T-helper 9 cell (primary cell): ENCODE results near the gene KY.

ENCODE experiments used
- DNase-seq: peaks from one replicate; pipeline ENCODE4 v3.0.0-alpha.2; 2020

The KY gene

DNA sequence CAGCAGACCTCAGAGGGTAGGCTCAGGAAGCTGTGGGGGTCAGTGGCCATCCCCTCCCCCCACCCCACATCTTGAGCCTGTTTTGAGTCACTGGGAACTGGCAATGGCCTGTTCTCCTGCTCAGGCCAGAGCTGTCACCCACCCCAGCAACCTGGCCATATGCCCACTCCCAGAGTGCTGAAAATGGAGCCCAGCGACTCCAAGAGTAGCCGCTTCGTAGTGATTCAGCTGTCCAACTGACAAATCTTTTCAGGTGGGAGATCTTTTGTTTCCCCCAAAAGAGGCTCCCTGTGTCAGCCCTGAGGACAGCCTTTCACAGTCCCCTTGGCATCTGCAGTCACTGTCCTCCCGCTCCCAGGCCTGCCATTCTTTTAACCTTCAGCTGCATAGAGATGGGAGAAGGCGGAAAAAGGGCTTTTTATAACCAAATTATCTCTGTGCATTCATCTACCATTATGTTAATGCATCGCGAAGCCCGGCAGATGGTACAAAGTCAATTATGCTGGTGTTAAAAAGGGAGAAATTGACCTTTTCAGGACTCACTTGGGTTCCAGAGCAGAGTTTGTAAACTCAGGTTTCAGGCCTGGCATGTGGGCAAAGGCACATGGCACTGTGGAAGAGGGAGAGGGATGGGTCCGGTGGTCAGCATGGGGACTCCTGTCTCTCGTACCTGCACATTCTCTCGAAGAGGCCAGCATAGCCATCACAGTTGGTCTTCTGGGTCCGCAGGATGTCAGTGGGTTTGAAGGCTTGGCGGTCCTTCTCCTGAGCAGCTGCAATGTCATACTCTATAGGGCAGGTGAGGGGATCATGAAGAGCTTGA lies 32.1 kb downstream of the KY start:
- no peak for DNase-seq

DNA sequence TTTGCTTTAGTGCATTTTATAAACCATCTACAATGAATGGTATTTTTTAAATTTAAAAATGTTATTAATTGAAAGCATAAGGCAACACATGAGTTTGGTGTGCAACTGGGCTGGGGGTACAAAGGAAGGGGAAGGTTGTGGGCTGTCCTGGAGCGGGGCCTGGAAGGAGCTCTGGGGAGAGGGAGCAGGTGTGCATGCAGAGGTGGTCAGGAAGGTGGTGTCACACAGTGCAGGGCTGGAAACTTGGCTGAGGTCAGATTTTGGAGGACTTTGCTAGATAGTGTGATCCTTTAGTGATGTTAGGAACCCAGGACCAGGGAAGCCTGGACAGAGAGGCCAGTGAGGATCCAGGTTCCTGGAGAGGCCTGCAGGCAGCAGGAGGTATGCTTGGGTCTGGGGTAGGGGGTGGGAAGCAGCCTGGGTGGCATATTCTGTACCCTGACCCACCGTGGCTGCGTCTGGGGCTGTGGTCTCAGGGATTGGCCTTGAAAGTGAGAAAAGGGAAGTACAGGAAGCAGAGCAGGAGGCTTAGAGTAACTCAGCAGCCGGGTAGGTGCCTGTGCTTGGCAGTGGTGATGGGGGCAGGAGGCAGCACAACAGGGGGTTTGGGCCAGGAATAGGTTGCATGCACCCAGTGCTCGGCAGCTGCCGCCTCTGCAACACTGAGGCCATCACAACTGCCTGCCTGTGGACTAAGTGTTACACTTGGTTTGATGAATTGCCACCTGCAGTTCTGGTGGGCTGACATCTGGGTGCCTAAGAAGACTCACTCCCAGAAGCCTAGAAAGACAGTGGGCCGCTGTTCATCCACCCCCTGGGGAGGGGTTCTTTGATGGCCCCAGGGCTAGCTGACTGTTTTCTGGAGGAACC lies 33.0 kb downstream of the KY start:
- no peak for DNase-seq

DNA sequence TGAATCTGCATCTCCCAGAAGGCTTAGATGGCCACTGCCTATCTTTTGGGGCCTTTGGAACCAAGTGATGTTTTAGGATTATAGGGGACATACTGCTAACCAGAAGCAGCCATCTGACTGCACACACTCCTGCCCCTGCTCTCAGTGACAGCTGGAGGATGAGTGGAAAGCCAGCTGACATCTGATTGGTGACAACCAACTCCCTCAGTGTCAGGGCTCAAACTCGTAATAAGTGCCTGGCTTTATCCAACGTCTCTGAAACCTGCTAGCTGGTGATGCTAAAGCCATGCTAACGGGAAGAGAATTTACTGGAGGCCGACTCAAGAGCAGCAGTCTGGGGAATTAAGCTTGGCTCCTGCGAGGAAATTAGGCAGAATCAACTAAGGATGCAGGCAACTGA lies 35.1 kb downstream of the KY start:
- DNase-seq = no peak

DNA sequence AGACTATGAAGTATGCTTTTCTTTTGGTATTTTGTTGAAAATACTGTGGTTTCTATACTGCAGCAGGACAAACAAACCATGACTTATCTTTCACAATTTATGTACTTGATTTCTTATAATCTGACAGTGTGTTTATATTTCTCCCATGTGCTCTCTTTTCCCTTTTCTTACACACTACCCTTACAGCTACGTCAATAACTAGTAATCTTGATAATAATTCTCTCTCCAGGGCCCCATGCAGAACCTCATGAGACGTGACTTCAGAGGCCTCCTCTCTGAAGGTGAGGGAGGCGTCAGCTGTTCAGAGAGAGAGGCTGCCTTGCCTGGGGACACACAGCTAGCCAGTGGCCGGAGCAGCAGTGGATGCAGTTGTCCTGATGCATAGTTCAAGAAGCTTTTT lies 35.9 kb downstream of the KY start:
- DNase-seq = no peak

DNA sequence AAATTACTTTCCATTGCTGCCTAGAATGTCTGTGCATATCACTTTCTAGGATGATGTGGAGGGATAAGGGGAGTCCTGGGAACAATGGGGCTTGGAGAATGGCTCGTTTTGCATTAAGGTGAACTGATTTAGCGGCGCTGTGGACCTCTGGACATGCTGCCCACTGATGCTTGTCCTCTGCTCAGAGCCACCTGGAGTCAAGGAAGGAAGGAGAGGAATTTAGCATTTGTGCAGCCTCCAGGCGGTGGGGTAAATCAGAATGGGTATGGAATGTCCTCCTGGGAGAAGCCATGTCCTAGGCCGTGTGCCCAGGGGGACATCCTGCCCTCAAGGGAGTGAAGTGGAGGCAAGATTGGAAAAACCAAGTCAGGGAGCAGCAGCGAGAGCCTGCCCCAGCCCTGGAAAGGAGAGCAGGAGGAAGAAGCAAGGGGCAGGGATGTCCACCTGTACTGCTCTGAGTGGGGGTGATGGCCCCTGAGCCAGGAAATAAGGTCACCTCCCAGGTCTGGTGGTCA lies 37.8 kb downstream of the KY start:
- DNase-seq = no peak

DNA sequence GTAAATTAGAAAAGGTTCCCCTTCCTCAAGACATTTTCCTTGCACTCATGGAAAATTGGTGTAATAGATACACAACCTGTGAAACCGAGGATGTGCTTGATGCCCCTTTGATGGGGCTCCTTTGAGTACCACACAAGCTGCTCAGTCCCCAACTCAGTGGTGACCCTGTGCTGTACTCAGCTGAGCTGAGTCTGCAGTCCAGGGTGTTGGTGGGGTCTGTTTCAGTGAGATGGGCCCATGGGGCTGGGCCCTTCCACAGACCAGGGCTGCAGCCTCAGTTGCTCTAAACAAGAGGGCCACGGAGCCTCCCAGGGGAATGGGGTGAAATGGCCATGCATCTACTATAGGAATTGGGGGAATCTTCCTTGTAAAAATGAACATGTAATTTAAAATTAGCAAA lies 39.3 kb downstream of the KY start:
- no peak for DNase-seq

DNA sequence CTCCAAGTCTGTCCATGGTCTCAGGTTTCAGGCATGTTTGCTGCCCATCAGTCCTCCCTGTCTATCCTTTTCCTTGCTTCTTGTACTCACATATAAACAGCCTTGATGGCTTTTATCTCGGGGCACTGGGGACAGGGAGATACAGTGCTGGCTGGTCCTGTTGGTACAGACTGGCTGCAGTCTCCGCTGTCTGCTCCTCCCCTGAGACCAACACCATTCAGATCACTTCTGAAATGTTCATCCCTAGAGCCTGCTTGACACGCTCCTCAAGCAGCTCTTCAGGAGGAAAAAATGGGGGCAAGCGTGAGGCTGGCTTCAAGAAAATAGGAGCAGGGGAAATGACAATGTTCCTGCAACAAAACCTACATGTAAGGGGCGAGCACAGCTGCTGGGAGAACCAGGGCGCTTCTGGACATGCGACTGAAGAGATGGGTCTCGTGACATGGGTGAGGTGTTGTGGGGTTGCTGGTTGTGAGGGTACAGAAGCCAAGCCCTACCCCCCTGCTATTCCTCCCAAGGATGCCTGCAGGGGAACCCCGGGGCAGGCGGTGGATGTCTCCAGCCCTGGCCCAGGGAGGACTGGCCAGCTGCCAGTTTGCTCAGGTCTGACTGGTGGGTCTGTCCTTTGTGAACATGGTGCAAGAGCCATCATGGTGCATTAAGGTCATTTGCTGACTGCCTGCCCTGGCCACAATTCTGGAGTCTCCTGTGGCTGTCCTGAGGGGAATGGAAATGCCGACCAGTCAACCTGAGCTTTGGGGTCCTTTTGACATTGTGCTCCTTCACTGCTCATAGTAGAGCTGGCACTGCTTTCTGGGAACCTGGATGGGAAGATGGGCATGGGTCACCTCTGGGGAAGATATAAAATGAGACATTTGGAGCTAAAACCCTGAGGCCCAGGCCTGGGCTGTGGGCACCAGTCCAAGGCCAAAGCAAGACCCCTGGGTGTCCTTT lies 40.1 kb downstream of the KY start:
- DNase-seq = no peak

DNA sequence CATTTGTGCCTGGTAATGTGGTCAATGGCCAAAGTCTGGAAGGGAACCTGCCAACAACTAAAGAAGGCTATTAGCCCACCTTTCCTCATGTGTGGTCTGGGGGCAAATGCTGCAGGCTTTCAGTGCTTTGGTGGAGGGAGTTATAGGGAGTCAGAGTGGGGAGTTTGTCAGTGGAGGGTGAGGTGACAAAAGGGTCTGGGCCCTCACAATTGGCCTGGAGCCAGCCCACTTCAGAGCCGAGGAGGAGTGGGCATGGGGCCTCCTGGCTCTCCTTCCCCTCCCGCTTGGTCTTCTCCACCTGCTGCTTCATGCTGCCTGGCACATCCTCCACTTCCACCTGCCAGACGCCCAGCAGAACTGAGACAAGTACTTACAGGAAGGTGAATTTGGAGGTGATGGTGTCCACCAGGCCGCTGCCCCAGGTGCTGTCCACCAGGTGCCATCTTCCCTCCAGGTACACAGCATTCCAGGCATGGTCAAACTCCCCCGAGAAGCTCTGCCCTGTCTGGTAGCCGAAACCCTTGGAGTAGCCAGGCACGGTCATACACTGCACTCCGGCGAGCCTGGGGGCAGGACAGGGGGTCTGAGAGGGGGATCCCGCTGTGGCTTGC lies 40.9 kb downstream of the KY start:
- DNase-seq = no peak

DNA sequence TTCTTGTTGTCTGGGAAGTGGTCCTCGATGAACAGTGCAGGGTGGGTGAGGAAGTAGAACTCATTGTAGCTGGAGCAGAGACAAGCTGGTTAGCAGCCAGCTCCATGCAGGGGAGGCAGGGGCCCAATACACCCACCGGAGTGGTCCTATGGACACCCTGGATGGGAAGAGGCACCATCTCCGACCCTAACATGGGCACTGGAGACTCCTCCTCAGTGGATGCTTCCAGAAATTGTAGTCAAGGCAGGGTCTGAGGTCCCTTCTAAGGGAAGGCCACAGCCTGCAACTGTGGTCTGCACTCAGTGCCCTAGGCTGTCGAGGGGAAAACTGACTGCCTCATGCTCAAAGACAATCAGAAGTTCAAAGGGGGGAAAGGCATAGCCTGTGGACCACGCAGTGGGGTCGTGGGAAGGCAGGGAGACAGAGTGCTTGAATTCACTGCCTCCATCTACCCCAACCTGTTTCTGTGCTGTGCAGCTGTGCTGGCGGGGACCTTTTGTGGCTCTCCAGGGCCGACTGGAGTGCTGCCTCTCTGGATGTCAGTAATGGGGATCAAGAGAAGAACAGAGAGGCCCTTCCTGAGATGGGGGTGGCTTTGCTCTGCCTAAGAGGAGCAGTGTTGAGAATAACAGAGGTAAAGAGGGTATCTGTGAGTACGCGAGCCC lies 41.9 kb downstream of the KY start:
- no peak for DNase-seq

DNA sequence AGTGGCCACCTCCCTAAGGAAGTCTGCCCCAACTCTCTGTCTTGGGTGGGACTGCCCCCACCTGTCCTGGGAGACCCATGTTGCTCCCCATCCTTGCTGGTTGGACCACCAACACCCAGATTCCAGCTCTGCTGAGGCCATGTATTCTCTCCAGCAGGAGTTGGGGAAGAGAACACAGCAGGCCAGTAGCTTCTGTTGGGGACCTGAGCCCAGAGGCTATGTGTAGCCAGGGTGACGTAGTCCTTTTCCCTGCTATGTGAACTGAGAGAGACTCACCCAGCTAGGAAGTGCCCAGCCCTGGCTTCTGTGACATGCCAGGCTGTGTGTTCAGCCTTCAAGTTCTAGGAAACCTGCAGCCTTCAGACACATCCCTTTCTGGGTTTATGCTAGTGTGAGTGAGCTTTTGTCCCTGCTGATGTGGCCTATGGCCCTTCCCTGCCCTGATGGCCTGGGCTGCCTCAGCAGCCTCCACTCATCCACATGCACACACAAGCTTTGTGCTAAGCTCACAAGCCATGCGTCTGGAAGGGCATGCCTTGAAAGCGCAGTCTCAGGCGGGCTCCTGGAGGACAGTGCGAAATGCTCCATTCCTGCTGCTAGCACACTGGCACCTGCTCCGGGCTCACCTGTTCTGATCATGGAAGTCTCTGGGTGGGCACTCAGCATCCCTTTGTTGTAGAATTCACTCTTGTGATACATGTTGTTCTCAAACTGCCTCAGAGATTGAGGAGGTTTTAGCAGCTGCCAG lies 42.6 kb downstream of the KY start:
- no peak for DNase-seq

DNA sequence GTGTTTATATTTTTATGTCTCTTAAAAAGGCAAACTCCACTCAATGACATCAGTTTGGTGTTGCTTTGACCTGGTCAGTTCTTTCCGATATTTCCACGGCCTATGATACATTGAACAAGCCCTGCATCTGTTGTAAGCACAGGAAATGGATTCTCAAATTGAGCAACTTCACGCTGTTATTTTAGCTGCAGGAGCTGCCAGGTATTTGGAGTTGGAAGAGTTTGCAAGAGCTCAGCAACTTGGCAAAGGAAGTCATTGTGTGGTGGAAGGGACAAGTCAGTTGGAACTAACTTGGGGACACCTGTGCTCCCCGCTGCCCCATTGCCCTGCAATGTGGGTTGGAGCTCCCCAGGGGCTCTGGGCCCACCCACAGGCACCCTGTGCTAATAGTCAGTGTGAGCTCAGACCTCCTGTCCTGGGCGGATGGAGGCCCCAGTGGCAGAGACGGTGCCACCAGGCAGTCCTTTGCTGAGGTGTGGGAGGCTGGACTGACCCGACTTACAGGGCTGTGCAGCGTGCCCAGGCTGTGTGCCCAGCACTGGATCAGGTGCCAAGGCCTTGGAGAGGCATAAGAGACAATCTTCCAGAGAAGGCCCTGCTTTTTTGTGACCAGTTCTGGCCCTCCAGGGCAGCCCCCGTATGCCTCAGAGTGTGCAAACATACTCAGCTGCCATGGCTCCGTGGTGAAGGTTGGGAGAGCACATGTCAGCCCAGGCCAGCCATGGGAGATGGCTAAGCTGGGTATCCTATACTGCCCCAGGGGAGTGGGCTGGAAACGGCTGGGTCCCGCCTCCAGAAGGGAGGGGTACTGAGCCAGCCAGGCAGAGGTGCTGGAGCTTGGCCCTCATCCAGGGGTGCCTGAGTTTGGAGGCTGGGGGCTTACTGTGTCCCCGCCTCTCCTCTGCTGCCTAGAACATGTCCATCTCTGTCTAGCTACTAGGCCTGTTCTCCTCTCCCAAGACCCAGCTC lies 43.5 kb downstream of the KY start:
- no peak for DNase-seq

DNA sequence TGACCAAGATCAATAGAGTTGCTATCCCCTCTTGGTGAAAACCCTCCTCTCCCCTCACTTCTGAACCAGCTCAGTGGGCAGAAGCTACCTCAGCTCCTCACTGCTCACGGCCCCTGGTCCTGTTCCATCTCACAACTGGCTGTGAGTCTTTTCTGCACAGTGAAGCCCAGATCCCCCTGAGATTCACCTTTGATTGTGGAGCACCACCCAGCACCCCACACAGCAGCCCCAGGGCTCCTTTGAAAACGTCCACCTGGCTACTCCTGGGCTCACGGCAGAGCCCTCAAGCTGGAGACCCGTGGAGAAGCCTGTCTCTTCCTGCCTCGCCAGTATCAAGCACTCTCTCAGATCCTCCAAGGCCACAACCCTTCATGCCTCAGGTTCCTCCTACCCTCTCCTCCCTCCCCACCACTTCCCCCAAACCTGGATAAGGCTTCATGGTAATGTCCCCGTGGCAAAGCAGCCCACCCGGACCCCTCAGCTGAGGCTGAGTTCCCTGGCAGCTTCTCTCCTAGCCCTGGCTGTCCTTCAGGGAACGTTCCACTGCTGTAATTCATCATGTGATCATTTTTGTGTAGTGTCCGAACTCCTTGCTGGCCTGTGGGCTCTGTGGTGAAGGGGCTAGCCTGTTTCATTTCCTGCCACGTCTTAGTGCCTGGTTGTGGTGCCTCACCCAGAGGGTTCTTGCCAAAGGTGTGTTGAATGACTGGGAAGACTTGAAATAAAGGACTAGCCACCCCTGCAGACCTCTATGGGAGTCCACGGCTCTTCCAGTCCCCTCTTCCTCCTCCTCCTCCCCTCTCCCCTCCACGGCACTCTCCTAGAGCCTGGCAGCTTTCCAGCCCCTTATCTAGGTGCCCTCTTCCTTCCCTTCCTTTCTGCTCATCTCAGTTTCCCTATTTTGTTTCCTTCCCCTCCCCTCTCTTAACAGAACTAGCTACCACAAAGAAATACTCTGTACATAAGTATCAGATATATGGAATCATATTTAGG lies 44.5 kb downstream of the KY start:
- no peak for DNase-seq

DNA sequence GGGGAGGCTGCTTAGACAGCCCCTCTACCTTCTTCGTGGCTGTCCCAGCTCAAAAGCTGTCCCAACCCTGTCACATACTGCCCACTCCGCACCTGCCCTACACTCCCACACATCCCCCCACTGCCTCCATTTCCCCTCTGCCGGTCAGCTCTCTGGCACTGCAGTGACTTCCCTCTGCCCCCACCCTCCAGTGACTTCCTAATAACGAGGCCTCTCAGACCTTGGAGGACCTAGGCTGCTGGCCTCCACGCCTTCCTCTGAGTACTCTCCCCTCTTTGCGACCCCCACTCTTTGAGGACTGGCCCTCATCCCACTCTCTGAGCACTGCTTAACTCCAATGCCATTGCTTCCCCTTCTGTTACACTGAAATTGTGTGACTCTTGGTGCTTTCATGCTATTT lies 45.3 kb downstream of the KY start:
- DNase-seq = no peak

DNA sequence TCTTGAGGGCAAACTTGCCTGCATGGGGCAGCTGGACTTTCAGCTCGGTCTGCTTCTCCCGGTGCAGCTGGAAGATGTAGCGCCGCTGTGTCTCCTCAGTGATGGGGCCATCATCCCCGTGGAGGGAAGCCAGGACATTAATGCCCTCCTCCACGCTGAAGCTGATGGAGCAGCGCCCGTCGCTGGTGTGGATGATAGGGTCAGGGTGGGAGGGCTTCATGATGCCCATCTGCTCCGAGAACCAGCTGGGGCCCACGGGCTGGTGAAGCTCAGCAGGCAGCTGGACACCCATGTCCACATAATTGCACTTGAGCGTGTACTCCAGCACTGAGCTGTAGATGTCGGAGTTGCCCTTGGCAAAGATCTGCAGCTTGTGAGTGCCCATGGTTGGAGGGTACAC lies 46.9 kb downstream of the KY start:
- DNase-seq = no peak

DNA sequence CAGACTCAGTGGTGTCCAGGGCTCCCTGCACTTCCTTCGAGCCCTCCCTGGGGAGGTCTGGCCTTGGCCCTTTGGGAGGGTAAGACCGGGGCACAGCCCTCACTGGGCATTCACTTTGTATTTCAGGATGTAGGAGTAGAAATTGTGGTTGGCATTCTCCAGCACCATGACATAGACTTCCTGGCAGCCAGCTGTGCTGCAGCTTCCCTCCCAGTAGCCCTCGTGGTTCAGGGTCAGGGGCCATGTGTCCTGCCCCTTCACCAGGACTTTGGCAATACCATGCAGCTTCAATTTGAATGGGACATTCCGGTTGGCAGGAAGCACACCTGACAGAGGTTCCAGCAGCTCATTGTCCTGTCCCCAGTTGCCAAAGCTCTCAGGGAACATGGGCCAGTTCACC lies 47.3 kb downstream of the KY start:
- no peak for DNase-seq

DNA sequence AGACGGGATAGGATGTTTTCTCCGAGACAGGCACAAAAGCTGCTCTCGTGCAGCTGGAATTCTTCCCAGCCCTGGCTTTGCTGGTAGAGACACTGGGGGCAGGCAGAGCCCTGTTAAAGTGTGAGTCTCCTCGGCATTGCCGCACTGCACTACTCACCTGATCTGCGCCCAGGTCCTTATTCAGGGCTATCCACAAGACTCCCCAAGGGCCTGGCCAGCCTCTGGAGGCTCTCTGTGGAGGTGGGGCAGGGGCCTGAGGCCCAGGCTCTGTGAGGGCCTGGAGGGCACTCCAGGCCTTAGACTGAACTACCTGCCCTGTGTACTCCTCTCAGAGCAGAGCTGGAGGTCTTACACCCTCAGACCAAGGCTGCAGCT lies 48.4 kb downstream of the KY start:
- DNase-seq = no peak

DNA sequence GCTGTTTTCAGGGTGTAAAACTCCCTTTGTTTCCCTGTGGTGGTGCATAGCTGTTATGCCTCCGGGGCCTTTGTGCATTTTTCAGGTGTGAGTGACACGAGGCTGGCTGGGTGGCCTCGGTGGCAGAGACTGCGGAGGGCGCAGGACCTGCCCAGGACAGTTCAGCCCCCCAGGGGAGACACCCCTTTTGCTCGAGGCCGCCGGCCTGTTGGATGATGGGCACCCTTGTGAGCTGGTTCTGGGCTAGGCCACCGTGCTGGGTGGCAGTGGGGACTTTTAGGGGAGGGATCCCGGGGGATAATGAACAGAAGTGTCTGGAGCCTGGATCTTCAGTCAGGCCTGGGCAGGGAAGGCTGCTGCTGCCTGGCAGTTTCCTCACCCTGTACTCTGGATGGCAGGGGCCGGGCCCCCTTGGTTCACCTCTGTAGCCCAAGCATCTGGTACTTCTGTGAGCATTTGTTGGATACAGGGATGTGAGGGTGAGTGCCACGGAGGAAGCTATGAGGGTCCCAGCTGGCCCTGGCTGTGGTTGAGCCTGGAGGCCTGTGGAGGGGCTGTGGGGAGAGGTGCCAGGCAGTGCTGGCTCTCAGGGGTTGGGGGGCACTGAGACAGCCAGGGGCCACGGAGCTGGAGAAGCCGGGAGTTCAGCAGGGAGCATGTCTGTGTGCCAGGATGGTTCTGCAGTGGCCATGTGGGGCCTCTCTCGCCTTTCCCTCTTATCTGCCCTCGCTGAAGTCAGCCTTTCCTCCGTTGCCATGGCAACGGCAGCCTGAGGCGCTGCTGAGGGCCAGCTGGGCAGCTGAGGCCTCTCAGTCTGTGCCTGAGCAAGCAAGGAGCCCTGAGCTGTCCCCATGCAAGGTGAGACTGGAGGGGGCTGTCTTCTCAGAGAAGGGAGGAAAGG lies 49.0 kb downstream of the KY start:
- DNase-seq = no peak
